GM21825 (cell line): ENCODE data around the gene PGP.

Experiments used
- ATAC-seq: cut with Tn5 transposase; IDR thresholded peaks from one replicate; pipeline ENCODE4 v1.9.1; 2021; ENCODE audit warnings: mild to moderate bottlenecking, moderate library complexity; ENCODE audit not compliant: unreplicated experiment

The PGP gene

GRCh38 chr16:2166263-2167067 lies 48.2 kb downstream of the PGP start:
- no peak for ATAC-seq

- no peak for ATAC-seq
Observed at GRCh38 chr16:2165861-2166260, 48.8 kb downstream of the PGP start.

- ATAC-seq: no peak
Observed at GRCh38 chr16:2163211-2163881, 51.3 kb downstream of the PGP start.

GRCh38 chr16:2162676-2163118 lies 51.9 kb downstream of the PGP start:
- no peak for ATAC-seq

- ATAC-seq: no peak
Observed at GRCh38 chr16:2161911-2162310, 52.7 kb downstream of the PGP start.
